MM.1S (cell line): ENCODE data around the gene ZNF503.

Source experiments
- DNase-seq: peaks from one replicate; pipeline ENCODE4 v3.0.0-alpha.2; 2015
- H2AFZ ChIP-seq: fragments of 300-600 bp; sonication (generic); 2 replicates; pipeline ENCODE4 v1.6.0; 2016; ENCODE audit warnings: antibody characterized with exemption, low read length
- H3F3A ChIP-seq: fragments of 300-600 bp; sonication (generic); 2 replicates; pipeline ENCODE4 v1.6.1; 2016; ENCODE audit warnings: mild to moderate bottlenecking, antibody characterized with exemption, low read length, moderate library complexity, mixed read lengths; ENCODE audit not compliant: insufficient read depth
- H3K27ac ChIP-seq: fragments of 300-600 bp; sonication (generic); 2 replicates; pipeline ENCODE4 v1.5.1; 2016; ENCODE audit warnings: mild to moderate bottlenecking, low read length
- H3K27me3 ChIP-seq: fragments of 300-600 bp; sonication (generic); replicated peaks from 2 replicates; pipeline ENCODE4 v1.6.0; 2016; ENCODE audit warnings: low read length; ENCODE audit not compliant: insufficient read depth
- H3K36me3 ChIP-seq: fragments of 300-600 bp; sonication (generic); replicated peaks from 2 replicates; pipeline ENCODE4 v1.6.1; 2016; ENCODE audit warnings: mild to moderate bottlenecking, low read length, mixed read lengths; ENCODE audit not compliant: insufficient read depth
- H3K4me1 ChIP-seq: fragments of 300-600 bp; sonication (generic); 2 replicates; pipeline ENCODE4 v1.6.1; 2016; ENCODE audit warnings: low read length, mixed read lengths
- H3K4me2 ChIP-seq: fragments of 300-600 bp; sonication (generic); 2 replicates; pipeline ENCODE4 v1.6.0; 2016; ENCODE audit warnings: low read depth, low read length
- H3K4me3 ChIP-seq: fragments of 300-600 bp; sonication (generic); 2 replicates; pipeline ENCODE4 v1.5.1; 2016; ENCODE audit warnings: low read length, mixed read lengths
- H3K79me2 ChIP-seq: fragments of 300-600 bp; sonication (generic); 2 replicates; pipeline ENCODE4 v1.6.1; 2016; ENCODE audit warnings: mixed run types, low read length, mixed read lengths
- H3K9ac ChIP-seq: fragments of 300-600 bp; sonication (generic); 2 replicates; pipeline ENCODE4 v1.6.1; 2016; ENCODE audit warnings: low read length, mixed read lengths
- H3K9me2 ChIP-seq: fragments of 300-600 bp; sonication (generic); replicated peaks from 2 replicates; pipeline ENCODE4 v1.6.1; 2016; ENCODE audit warnings: mild to moderate bottlenecking, low read length, mixed read lengths; ENCODE audit not compliant: insufficient read depth
- H3K9me3 ChIP-seq: fragments of 300-600 bp; sonication (generic); replicated peaks from 2 replicates; pipeline ENCODE4 v1.6.1; 2016; ENCODE audit warnings: mild to moderate bottlenecking, low read length, mixed read lengths; ENCODE audit not compliant: insufficient read depth
- H4K20me1 ChIP-seq: fragments of 300-600 bp; sonication (generic); 2 replicates; pipeline ENCODE4 v1.6.1; 2016; ENCODE audit warnings: mild to moderate bottlenecking, low read length, moderate library complexity, mixed read lengths; ENCODE audit not compliant: insufficient read depth
- EZH2 ChIP-seq: fragments of 300-600 bp; sonication (generic); optimal IDR thresholded peaks from 2 replicates; pipeline ENCODE3; 2017; ENCODE audit warnings: low read depth, mild to moderate bottlenecking, antibody characterized with exemption, low read length, mixed read lengths
- EZH2phosphoT487 ChIP-seq: fragments of 300-600 bp; sonication (generic); IDR thresholded peaks from 2 replicates; pipeline ENCODE4 v1.6.1; 2018; ENCODE audit warnings: antibody characterized with exemption, low read length
- TF ChIP-seq, protein P1 (sequence below): fragments of 300-600 bp; sonication (generic); IDR thresholded peaks from 2 replicates; pipeline ENCODE4 v1.5.1; 2016; ENCODE audit warnings: antibody characterized with exemption, low read length, mixed read lengths

ZNF503 gene

DNA sequence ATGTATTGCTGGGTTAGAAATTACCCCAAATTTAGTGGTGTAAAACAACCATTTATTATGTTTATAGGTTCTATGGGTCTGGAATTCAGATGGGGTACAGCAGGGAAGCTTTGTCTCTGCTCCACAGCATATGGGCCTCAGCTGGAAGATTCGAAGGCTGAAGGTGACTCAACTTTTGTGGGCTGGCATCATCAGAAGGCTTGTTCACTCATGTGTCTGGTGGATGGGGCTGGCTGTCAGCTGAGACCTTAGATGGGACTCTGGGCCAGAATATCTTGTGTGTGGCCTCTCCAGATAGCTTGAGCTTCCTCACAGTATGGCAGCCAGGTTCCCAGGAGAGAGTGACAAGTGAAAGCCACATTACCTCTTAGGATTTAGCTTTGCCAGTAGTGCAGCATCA lies 45.9 kb downstream of the ZNF503 start:
- Histone ChIP-seq H2AFZ (no peak overlapping the region), H3K27ac (no peak overlapping the region), H3K4me3 (no peak overlapping the region), H4K20me1 (no peaks in the 10 kb centered on the region), H3F3A (no peaks in the 10 kb centered on the region), H3K4me1 (no peaks in the 10 kb centered on the region), H3K9me3 (no peaks in the 10 kb centered on the region), H3K36me3 (no peaks in the 10 kb centered on the region), H3K27me3 (no peaks in the 10 kb centered on the region), H3K4me2 (no peak overlapping the region), H3K9ac (no peak overlapping the region), H3K9me2 (no peaks in the 10 kb centered on the region), H3K79me2 (no peaks in the 10 kb centered on the region)
- TF ChIP-seq, protein P1, sequence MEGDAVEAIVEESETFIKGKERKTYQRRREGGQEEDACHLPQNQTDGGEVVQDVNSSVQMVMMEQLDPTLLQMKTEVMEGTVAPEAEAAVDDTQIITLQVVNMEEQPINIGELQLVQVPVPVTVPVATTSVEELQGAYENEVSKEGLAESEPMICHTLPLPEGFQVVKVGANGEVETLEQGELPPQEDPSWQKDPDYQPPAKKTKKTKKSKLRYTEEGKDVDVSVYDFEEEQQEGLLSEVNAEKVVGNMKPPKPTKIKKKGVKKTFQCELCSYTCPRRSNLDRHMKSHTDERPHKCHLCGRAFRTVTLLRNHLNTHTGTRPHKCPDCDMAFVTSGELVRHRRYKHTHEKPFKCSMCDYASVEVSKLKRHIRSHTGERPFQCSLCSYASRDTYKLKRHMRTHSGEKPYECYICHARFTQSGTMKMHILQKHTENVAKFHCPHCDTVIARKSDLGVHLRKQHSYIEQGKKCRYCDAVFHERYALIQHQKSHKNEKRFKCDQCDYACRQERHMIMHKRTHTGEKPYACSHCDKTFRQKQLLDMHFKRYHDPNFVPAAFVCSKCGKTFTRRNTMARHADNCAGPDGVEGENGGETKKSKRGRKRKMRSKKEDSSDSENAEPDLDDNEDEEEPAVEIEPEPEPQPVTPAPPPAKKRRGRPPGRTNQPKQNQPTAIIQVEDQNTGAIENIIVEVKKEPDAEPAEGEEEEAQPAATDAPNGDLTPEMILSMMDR, result no peak
- no peak for TF ChIP-seq EZH2
- no peak for TF ChIP-seq EZH2phosphoT487
- no peak for DNase-seq

DNA sequence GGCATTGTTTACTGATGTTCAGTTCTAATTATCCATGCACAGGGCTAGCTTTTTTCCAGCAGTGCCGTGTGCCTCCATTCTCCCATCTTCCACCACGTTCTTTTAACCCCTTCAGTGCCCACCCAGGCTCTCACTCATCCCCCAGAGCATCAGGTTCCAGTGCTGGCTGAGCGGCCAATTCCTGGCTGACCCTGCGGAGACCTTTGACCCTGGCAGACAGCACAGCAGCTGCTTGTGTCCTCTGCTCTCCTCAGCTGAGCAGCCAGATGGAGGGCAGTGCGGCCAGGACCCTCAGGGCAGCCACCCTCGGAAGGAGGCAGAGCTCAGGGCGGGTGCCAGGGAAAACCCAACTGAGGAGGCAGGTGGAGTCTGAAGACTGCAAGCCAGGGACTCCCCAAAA lies 48.4 kb downstream of the ZNF503 start:
- H4K20me1 ChIP-seq, result no peaks in the 10 kb centered on the region
- no peaks in the 10 kb centered on the region for H3K4me1 ChIP-seq
- no peak overlapping the region for H3K27ac ChIP-seq
- no peaks in the 10 kb centered on the region for H3K9me3 ChIP-seq
- no peak overlapping the region for H3K4me3 ChIP-seq
- no peaks in the 10 kb centered on the region for H3F3A ChIP-seq
- H2AFZ ChIP-seq, result no peak overlapping the region
- no peaks in the 10 kb centered on the region for H3K27me3 ChIP-seq
- H3K9me2 ChIP-seq, result no peaks in the 10 kb centered on the region
- no peak overlapping the region for H3K4me2 ChIP-seq
- no peak for DNase-seq
- no peaks in the 10 kb centered on the region for H3K36me3 ChIP-seq
- no peaks in the 10 kb centered on the region for H3K79me2 ChIP-seq
- no peak overlapping the region for H3K9ac ChIP-seq
- TF ChIP-seq, protein P1, result no peak
- TF ChIP-seq EZH2phosphoT487, result no peak
- TF ChIP-seq EZH2, result no peak

DNA sequence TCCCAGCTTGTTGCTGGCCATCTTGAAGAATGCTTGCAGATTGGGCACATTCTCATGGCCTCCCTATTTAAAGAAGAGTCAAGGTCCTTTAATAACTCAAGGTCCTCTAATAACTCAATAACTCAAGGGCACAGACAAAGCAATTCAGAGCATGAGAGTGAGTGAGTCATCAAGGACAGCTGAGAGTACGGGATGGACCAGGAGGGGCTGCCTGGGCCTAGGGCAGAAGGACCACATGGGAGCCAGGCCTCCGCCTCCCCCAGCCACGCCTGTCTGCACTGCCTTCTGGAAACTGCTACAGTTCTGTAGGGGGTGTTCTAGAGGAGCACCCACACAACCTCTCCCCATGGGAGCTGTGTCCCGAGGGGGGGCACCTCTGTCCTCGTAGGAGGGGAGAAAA lies 48.9 kb downstream of the ZNF503 start:
- no peak overlapping the region for H2AFZ ChIP-seq
- H3K9me2 ChIP-seq, result no peaks in the 10 kb centered on the region
- H3K4me1 ChIP-seq, result no peaks in the 10 kb centered on the region
- H3K79me2 ChIP-seq, result no peaks in the 10 kb centered on the region
- H3K27ac ChIP-seq, result no peak overlapping the region
- no peak overlapping the region for H3K9ac ChIP-seq
- H3K27me3 ChIP-seq, result no peaks in the 10 kb centered on the region
- no peaks in the 10 kb centered on the region for H3K36me3 ChIP-seq
- H3K4me3 ChIP-seq, result no peak overlapping the region
- H3K9me3 ChIP-seq, result no peaks in the 10 kb centered on the region
- no peak overlapping the region for H3K4me2 ChIP-seq
- no peak for DNase-seq
- TF ChIP-seq, protein P1, result no peak
- no peak for TF ChIP-seq EZH2phosphoT487
- no peaks in the 10 kb centered on the region for H3F3A ChIP-seq
- H4K20me1 ChIP-seq, result no peaks in the 10 kb centered on the region

DNA sequence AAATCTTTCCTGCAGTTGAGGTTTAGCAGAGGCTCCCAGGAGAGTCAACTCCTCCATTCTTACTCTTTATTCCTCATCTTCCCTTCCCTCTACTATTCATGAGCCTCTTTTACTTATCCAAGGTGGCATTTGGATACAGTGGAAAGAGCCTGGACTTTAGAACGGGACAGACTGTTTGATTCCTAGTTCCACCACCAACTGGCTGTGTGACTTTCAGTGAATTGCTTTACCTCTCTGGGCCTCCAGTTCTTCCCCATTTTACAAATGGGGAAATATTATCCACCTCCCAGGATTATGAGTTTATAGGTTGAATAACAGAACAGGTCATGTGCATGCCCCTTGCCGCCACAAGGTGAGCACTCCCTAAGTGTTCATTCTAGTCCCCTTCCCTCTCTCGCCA lies 49.9 kb downstream of the ZNF503 start:
- Histone ChIP-seq H3K36me3 (no peaks in the 10 kb centered on the region), H3K4me2 (no peak overlapping the region), H3K27ac (no peak overlapping the region), H3K4me3 (no peak overlapping the region), H3K27me3 (no peaks in the 10 kb centered on the region), H3K9me2 (no peaks in the 10 kb centered on the region), H3K9me3 (no peaks in the 10 kb centered on the region), H2AFZ (no peak overlapping the region), H3K79me2 (no peaks in the 10 kb centered on the region), H3K9ac (no peak overlapping the region), H3K4me1 (no peaks in the 10 kb centered on the region), H4K20me1 (no peaks in the 10 kb centered on the region), H3F3A (no peaks in the 10 kb centered on the region)
- no peak for DNase-seq
- TF ChIP-seq EZH2phosphoT487 (no peak), EZH2 (no peak)
- TF ChIP-seq, protein P1, result no peak
